ENCODE data around the gene ATP5F1D. TPM values are rescaled to one million over a fixed set of nuclear protein-coding genes. Genes with fewer than 3 reads are reported as not detected.

Gene ATP5F1D
- total and polyA plus RNA-seq, 2 of the 8 experiments (the other 6 are each of a cell fraction or from before 2014, with no cell fraction given), result 174 to 249 TPM

- TF ChIP-seq, protein P1, sequence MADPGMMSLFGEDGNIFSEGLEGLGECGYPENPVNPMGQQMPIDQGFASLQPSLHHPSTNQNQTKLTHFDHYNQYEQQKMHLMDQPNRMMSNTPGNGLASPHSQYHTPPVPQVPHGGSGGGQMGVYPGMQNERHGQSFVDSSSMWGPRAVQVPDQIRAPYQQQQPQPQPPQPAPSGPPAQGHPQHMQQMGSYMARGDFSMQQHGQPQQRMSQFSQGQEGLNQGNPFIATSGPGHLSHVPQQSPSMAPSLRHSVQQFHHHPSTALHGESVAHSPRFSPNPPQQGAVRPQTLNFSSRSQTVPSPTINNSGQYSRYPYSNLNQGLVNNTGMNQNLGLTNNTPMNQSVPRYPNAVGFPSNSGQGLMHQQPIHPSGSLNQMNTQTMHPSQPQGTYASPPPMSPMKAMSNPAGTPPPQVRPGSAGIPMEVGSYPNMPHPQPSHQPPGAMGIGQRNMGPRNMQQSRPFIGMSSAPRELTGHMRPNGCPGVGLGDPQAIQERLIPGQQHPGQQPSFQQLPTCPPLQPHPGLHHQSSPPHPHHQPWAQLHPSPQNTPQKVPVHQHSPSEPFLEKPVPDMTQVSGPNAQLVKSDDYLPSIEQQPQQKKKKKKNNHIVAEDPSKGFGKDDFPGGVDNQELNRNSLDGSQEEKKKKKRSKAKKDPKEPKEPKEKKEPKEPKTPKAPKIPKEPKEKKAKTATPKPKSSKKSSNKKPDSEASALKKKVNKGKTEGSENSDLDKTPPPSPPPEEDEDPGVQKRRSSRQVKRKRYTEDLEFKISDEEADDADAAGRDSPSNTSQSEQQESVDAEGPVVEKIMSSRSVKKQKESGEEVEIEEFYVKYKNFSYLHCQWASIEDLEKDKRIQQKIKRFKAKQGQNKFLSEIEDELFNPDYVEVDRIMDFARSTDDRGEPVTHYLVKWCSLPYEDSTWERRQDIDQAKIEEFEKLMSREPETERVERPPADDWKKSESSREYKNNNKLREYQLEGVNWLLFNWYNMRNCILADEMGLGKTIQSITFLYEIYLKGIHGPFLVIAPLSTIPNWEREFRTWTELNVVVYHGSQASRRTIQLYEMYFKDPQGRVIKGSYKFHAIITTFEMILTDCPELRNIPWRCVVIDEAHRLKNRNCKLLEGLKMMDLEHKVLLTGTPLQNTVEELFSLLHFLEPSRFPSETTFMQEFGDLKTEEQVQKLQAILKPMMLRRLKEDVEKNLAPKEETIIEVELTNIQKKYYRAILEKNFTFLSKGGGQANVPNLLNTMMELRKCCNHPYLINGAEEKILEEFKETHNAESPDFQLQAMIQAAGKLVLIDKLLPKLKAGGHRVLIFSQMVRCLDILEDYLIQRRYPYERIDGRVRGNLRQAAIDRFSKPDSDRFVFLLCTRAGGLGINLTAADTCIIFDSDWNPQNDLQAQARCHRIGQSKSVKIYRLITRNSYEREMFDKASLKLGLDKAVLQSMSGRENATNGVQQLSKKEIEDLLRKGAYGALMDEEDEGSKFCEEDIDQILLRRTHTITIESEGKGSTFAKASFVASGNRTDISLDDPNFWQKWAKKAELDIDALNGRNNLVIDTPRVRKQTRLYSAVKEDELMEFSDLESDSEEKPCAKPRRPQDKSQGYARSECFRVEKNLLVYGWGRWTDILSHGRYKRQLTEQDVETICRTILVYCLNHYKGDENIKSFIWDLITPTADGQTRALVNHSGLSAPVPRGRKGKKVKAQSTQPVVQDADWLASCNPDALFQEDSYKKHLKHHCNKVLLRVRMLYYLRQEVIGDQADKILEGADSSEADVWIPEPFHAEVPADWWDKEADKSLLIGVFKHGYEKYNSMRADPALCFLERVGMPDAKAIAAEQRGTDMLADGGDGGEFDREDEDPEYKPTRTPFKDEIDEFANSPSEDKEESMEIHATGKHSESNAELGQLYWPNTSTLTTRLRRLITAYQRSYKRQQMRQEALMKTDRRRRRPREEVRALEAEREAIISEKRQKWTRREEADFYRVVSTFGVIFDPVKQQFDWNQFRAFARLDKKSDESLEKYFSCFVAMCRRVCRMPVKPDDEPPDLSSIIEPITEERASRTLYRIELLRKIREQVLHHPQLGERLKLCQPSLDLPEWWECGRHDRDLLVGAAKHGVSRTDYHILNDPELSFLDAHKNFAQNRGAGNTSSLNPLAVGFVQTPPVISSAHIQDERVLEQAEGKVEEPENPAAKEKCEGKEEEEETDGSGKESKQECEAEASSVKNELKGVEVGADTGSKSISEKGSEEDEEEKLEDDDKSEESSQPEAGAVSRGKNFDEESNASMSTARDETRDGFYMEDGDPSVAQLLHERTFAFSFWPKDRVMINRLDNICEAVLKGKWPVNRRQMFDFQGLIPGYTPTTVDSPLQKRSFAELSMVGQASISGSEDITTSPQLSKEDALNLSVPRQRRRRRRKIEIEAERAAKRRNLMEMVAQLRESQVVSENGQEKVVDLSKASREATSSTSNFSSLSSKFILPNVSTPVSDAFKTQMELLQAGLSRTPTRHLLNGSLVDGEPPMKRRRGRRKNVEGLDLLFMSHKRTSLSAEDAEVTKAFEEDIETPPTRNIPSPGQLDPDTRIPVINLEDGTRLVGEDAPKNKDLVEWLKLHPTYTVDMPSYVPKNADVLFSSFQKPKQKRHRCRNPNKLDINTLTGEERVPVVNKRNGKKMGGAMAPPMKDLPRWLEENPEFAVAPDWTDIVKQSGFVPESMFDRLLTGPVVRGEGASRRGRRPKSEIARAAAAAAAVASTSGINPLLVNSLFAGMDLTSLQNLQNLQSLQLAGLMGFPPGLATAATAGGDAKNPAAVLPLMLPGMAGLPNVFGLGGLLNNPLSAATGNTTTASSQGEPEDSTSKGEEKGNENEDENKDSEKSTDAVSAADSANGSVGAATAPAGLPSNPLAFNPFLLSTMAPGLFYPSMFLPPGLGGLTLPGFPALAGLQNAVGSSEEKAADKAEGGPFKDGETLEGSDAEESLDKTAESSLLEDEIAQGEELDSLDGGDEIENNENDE (IDR thresholded peaks at IDR 0.05; ENCODE audit: insufficient replicate concordance, low read length), result no peak
- TF ChIP-seq CBX5 (IDR thresholded peaks at IDR 0.05; ENCODE audit: low read depth, low read length), result no peak
- TF ChIP-seq EGR1 (IDR thresholded peaks at IDR 0.05; ENCODE audit: borderline replicate concordance, low read depth, low read length), result no peak
- TF ChIP-seq RBBP5 (IDR thresholded peaks at IDR 0.05; ENCODE audit: borderline replicate concordance, low read depth, low read length), result no peak
- TF ChIP-seq HDAC6 (IDR thresholded peaks at IDR 0.05; ENCODE audit: low read depth, low read length), result no peak
- no peak for TF ChIP-seq CHD2 (IDR thresholded peaks at IDR 0.05; ENCODE audit: low read length)
- TF ChIP-seq BRCA1 (IDR thresholded peaks at IDR 0.05; ENCODE audit: low read depth, low read length), result no peak
- TF ChIP-seq POLR2AphosphoS5 (IDR thresholded peaks at IDR 0.05; ENCODE audit: low read depth, low read length), result peak; percentile 56; the same call in 1 of the 2 replicates
- TF ChIP-seq RAD21 (IDR thresholded peaks at IDR 0.05 in 1 of 2, conservative IDR thresholded peaks at IDR 0.05 in 1 of 2; ENCODE audit: low read depth in 2 of 2, low read length in 2 of 2), result no peak
- TF ChIP-seq NANOG (IDR thresholded peaks at IDR 0.05; ENCODE audit: insufficient read depth, low read depth, low read length, poor library complexity, severe bottlenecking), result no peak
Observed at GRCh38 chr19:1250437-1251260, 9.1 kb downstream of the ATP5F1D start (continued).

All from H1 (cell line).